Thyroid gland (tissue), 4 donors: Measurements from ENCODE around the gene HOXB3. TPM values are rescaled to one million over a fixed set of nuclear protein-coding genes. Genes with fewer than 3 reads are reported as not detected.

Experiments
- DNase-seq, 2 donors: peaks; one replicate each; pipeline ENCODE4 v3.0.0-alpha.2; 2019
- H3K27ac ChIP-seq, 3 donors: fragments of 200-600 bp; sonication (generic); 1 replicate in 2 of 3; 2 replicates in 1 of 3; pipeline ENCODE4 v1.5.1; 2016 to 2019; ENCODE audit warnings: mild to moderate bottlenecking in 1 of 3, moderate library complexity in 1 of 3
- H3K27me3 ChIP-seq: fragments of 200-600 bp; sonication (generic); one replicate; pipeline ENCODE4 v1.5.1; 2019
- H3K36me3 ChIP-seq, 2 donors: fragments of 200-600 bp; sonication (generic); one replicate each; pipeline ENCODE4 v1.5.1; 2016 to 2019
- H3K4me1 ChIP-seq, 2 donors: fragments of 200-600 bp; sonication (generic); one replicate each; pipeline ENCODE4 v1.5.1; 2017 to 2019
- H3K4me3 ChIP-seq, 3 donors: fragments of 200-600 bp; sonication (generic); replicated peaks in 1 of 3; 1 replicate in 2 of 3; 2 replicates in 1 of 3; pipeline ENCODE4 v1.5.1; 2016; ENCODE audit warnings: mild to moderate bottlenecking in 1 of 3
- H3K9me3 ChIP-seq: fragments of 200-600 bp; sonication (generic); one replicate; pipeline ENCODE4 v1.5.1; 2017
- CTCF ChIP-seq, 6 experiments: fragments of 200-600 bp in 3 of 6; fragments of 450-650 bp in 3 of 6; sonication (generic) in 3 of 6; IDR thresholded peaks; one replicate each; pipeline ENCODE4 v1.5.1; 2016 to 2019; ENCODE audit warnings: antibody characterized with exemption in 6 of 6, mild to moderate bottlenecking in 2 of 6, inconsistent platforms in 1 of 6, moderate library complexity in 1 of 6
- POLR2A ChIP-seq, 2 donors: fragments of 450-650 bp; IDR thresholded peaks; one replicate each; pipeline ENCODE4 v1.6.1; 2017; ENCODE audit warnings: antibody characterized with exemption in 2 of 2, mild to moderate bottlenecking in 2 of 2, moderate library complexity in 1 of 2
- WGBS, 2 donors: methylation state at CpG; one replicate each; pipeline ENCODE4 v1.1.5; 2017; 5-methylcytosine and 5-hydroxymethylcytosine counted together
- intact Hi-C: fragments of 100-400 bp; cut with DNase I; formaldehyde crosslinking; loops from one replicate; pipeline ENCODE4 v1.15.1; 2023
- total RNA-seq, 4 donors: library from RNA; depleted of rRNA; stranded (reverse); fragments of >200 nt; gene quantifications; one replicate each; pipeline ENCODE4 v1.2.3, GENCODE V29; 2016

HOXB3 gene
- total RNA-seq, 4 donors from 2014 or later: 1.5 to 6.7 (median 4.3) TPM

GRCh38 chr17:48611213-48611612, 21.2 kb upstream of the HOXB3 start:
- no peak for DNase-seq
- Histone ChIP-seq H3K4me1 (peaks cover 13 to 41% of the 10 kb centered on the region in 2 donors), H3K27me3 (peaks cover 74% of the 10 kb centered on the region), H3K4me3 (peak overlapping the region in 1 of 3 donors; percentile 22), H3K27ac (no peak overlapping the region), H3K36me3 (no peaks in the 10 kb centered on the region), H3K9me3 (no peaks in the 10 kb centered on the region)
- intact Hi-C loops: loop anchor here (10.0 kb wide), 1 partner anchor 276 kb away; no protein-coding TSS in a partner anchor
- WGBS, 2 donors: 8 to 11% methylated on average over 22 of the region's 22 CpGs
- no peak for TF ChIP-seq CTCF (IDR thresholded peaks at IDR 0.05)

GRCh38 chr17:48610282-48611211, 20.5 kb upstream of the HOXB3 start, which contains the start of gene HOXB7:
Gene HOXB7, minus strand, starts transcription at chr17:48611017. Its CDS starts 99 bp downstream, at chr17:48610918.
- no peak for DNase-seq
- Histone ChIP-seq H3K27me3 (peaks cover 74% of the 10 kb centered on the region), H3K36me3 (no peaks in the 10 kb centered on the region), H3K4me1 (peaks cover 13 to 41% of the 10 kb centered on the region in 2 donors), H3K27ac (no peak within 1 kb of the TSS), H3K9me3 (no peaks in the 10 kb centered on the region), H3K4me3 (peak within 1 kb of the TSS in 1 of 3 donors; percentile 22)
- TF ChIP-seq POLR2A (IDR thresholded peaks at IDR 0.05) (no peak), CTCF (IDR thresholded peaks at IDR 0.05) (no peak)
- intact Hi-C loops: loop anchor here (10.0 kb wide), 1 partner anchor 276 kb away; no protein-coding TSS in a partner anchor
- WGBS, 2 donors: 3 to 4% methylated on average over 46 to 66 of the region's 79 CpGs

GRCh38 chr17:48609759-48610281, 19.8 kb upstream of the HOXB3 start:
- intact Hi-C loops: loop anchor here (10.0 kb wide), 1 partner anchor 275 kb away; no protein-coding TSS in a partner anchor
- no peaks in the 10 kb centered on the region for H3K36me3 ChIP-seq
- TF ChIP-seq POLR2A (IDR thresholded peaks at IDR 0.05): no peak
- TF ChIP-seq CTCF (IDR thresholded peaks at IDR 0.05): no peak
- H3K27ac ChIP-seq: no peak overlapping the region
- H3K4me3 ChIP-seq: peak overlapping the region in 1 of 3 donors; percentile 22
- peaks cover 74% of the 10 kb centered on the region for H3K27me3 ChIP-seq
- no peaks in the 10 kb centered on the region for H3K9me3 ChIP-seq
- no peak for DNase-seq
- WGBS, 2 donors: 6 to 10% methylated on average over 13 to 15 of the region's 15 CpGs
- peaks cover 13 to 41% of the 10 kb centered on the region in 2 donors for H3K4me1 ChIP-seq

- Histone ChIP-seq H3K27me3 (peaks cover 74% of the 10 kb centered on the region), H3K27ac (no peak overlapping the region), H3K4me1 (peaks cover 9 to 36% of the 10 kb centered on the region in 2 donors), H3K36me3 (no peaks in the 10 kb centered on the region), H3K9me3 (no peaks in the 10 kb centered on the region), H3K4me3 (no peak overlapping the region)
- intact Hi-C loops: no loop called here
- DNase-seq: no peak
- TF ChIP-seq CTCF (IDR thresholded peaks at IDR 0.05): no peak
- TF ChIP-seq POLR2A (IDR thresholded peaks at IDR 0.05): no peak
Observed at GRCh38 chr17:48609033-48609432, 19.0 kb upstream of the HOXB3 start.

- TF ChIP-seq POLR2A (IDR thresholded peaks at IDR 0.05): no peak
- H3K27ac ChIP-seq: no peak overlapping the region
- WGBS, 2 donors: 77 to 84% methylated on average over 1 of the region's 1 CpG
- peaks cover 9 to 31% of the 10 kb centered on the region in 2 donors for H3K4me1 ChIP-seq
- no peaks in the 10 kb centered on the region for H3K36me3 ChIP-seq
- H3K9me3 ChIP-seq: no peaks in the 10 kb centered on the region
- peaks cover 74% of the 10 kb centered on the region for H3K27me3 ChIP-seq
- no peak for DNase-seq
- no peak overlapping the region for H3K4me3 ChIP-seq
- intact Hi-C loops: no loop called here
Observed at GRCh38 chr17:48608494-48608834, 18.4 kb upstream of the HOXB3 start.
